NCI-H345 (cell line): ENCODE measurements around the gene FGFRL1.

Experiments used
- DNase-seq: peaks from one replicate; lab custom pipeline; 2025; lab: John Stamatoyannopoulos, UW

FGFRL1 gene

DNA sequence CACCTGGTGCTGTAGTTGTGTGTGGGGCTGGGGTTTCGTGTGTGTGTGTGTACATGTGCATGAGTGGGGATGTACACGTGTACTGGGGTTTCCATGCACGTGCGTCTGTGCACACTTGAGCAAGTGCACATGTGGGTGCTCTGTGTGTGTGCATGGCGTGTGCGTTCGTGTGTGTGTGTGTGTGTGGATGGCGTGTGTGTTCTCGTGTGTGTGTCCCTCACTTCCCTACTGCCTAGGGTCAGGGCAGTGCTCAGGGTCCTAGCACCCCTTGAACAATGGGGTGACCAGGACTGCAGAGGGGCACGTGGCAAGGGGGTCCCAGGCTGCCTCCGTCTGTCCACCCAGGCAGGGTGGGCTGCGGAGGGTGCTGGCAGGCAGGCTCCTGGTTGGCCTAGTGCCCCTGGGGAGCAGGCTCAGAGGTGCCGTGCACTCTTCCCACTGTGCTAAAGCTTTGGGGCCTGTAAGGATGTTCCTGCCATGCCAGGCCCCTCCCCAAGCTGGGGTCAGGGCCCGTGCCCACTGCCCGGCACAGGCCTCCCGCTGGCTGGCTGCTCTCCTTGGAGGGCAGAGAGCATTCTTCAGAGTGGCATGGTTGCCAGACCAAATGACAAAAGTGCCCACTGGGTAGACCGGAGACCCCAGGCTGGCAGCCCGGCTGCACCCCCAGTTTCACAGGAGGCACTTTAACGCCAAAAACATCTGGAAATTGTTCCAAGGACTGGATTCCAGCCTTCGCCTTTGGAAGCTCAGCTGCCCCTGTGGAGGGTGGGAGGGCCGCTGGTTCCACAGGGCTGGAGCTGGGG is 29.1 kb downstream of the FGFRL1 start:
- DNase-seq = no peak

- peak; percentile 23 for DNase-seq
Observed at GRCh38 chr4:1041147-1041935, 29.9 kb downstream of the FGFRL1 start.

- no peak for DNase-seq
Observed at GRCh38 chr4:1041936-1042330, 30.5 kb downstream of the FGFRL1 start.

- DNase-seq = no peak
Observed at GRCh38 chr4:1042352-1043055, 31.1 kb downstream of the FGFRL1 start.

GRCh38 chr4:1043162-1043561 is 31.7 kb downstream of the FGFRL1 start:
- DNase-seq = no peak

- no peak for DNase-seq
Observed at GRCh38 chr4:1043651-1044468, 32.4 kb downstream of the FGFRL1 start.

DNA sequence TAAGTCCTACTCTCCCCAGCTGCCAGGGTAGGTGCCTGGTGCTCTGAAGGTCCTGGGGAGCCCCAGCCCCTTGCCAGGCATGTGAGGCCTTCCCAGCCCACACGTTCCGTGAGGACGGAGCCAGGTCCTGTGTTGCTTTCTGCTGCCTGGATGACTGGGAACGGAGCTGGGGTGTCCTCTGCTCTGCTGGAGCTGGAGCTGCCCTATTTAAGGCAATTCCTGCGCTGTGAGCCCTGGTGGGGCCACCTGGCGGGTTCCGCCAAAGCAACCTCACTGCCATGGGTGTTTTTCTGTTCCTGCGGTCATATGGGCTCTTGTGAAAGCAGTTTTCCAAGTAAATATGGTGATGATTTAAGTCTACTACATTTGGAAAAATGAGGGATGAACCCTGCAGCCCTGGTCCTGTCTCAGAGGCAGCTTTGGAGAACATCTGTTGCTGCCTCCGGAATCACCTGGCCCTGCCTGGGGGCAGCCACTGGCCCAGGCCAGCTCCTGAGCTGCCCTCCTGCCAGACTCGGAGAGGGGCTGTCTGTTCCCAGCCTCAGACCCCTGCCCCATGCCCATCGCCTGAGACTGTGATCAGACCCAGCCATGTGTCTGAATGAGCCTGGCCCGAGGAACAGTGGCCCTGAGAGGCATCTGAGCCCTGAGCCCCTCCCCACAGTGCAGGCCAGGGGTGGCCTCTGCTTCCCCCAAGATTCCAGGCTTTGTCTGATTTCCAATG is 33.2 kb downstream of the FGFRL1 start:
- DNase-seq = no peak

- DNase-seq = no peak
Observed at GRCh38 chr4:1045193-1045594, 33.8 kb downstream of the FGFRL1 start.

DNA sequence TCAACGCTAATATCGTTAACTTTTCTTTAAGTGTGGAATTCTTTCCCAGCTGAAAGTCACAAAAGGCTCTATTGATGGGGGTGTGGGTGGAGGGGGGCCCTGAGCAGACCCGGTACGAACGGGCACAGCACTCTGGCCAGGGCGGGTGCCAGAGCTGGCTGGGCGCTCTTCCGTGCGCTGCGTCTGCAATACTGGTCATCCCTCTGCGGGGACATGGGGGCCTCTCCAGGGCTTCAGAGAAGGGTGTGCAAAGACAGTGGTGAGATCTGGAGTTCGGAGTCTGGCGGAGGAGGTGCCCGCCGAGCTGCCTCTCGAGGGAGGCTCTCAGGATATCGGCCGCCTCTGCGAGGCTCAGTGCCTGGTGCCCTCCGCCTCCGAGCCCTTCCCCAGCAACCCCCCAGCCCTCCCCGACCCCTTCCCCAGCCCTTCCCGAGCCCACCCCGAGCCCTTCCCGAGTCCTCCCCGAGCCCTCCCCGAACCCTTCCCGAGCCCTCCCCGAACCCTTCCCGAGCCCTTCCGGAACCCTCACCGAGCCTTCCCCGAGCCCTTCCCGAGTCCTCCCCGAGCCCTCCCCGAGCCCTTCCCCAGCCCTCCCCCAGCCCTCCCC is 34.3 kb downstream of the FGFRL1 start:
- DNase-seq = no peak

GRCh38 chr4:1046581-1047011 is 35.2 kb downstream of the FGFRL1 start:
- peak; percentile 43 for DNase-seq

- no peak for DNase-seq
Observed at GRCh38 chr4:1047106-1047975, 35.9 kb downstream of the FGFRL1 start.

DNA sequence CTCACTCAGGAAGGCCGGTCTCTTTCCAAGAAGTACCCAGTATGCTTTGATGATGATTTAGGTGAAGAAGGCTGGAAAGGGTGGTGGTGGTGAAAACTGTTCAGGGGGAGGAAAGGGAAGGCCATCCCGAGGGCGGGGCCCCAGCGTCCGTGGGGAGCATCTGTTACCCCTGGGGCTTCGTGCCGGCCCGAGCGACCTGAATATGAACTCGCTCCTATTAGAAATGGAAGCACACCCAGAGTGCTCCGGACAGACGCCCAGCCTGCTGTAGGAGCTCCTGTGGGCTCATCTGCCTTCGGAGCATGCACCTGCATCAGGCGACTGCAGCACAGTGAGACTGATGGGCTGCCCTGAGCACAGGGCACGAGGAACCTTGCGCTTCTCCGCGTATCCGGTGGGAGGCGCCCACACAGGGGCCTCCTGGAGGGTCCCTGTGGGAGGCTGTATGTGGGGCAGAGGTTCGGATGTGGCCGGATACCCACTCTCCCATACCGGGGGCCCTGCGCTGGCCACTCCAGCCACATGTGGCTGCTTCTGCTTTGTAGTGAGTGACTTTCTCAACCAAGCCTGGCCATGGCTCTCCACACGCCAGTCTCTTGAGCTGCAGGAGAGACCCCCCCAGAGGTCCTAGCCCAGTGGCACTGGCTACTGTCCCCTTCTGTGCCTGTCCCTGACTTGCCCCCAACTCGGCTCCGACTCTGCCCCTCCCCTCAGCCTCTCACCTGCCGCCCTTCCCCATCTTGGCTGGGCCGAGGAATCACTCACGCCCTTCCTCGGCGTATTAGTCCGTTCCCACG is 36.7 kb downstream of the FGFRL1 start:
- no peak for DNase-seq

- no peak for DNase-seq
Observed at GRCh38 chr4:1048773-1049590, 37.6 kb downstream of the FGFRL1 start.

- peak; percentile 18 for DNase-seq
Observed at GRCh38 chr4:1049591-1049905, 38.1 kb downstream of the FGFRL1 start.

DNA sequence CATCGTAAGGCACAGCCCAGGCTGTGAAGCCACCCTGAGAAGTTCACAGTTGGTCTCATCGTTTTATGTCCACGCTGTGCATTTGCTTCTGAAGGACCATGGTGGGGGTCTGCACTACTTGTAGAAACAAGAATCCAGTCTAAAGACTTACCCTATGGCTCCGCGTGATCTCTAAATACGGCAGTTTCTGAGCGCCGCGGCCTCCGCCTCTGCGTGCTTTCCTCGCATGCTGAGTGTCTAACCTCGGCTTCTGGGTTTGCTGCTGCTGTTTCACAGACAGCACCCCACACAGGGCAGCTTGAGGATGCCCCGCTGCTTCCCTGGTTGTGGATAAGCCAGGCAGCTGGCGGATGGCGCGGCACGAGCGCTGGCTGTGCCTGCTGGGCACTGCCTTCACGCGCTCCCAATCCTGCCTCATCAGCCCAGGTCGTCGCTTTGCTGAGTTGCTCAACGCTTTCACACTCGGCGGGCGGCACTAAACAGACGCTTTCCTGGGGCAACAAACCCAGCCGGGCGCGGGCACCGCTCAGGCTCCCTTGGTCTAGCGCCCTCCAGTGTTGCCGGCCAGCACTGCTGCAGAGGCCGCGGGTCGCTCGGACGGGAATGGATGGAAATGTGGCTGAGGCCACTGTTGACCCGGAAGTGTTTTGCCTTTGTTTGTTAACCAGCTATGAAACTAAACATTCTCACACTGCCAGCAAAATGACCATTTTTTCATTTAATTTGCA is 39.2 kb downstream of the FGFRL1 start:
- DNase-seq = no peak

DNA sequence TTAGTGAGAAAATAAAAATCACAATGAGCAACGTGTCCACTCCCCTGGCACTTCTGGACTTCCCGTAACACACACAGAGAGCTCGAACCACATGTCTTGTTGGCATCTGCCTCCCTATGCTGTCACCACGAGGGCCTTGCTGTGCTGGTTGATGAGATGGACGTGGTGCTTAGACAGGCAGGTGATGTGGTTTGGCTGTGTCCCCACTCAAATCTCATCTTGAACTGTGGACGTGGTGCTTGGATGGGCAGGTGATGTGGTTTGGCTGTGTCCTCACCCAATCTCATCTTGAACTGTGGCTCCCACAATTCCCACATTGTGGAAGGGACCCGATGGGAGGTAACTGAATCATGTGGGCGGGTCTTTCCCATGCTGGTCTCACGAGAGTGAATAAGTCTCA is 40.0 kb downstream of the FGFRL1 start:
- DNase-seq = no peak

DNA sequence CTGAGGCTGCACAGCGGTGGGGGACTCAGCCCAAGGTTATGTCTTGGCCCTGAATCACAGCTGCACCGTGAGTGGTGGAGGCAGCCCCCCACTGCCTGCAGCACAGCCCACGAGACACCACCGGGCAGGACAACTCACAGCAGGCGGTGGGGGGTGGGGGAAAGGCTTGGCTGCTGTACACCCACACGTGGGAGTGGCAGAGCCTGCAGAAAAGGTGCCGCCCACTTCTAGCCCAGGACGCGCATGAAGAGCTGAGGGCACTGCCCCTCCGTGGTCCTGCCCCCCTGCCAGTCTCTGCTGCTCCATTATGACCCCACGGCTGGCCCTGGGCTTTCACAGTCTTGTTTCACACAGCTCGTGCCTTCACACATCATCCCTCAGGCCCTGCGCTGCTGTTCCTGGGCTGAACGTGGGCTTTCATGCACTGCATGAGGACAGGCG is 40.8 kb downstream of the FGFRL1 start:
- DNase-seq = no peak
